HCT116 (cell line): Measurements from ENCODE around the gene ANO6.

Experiments
- CEBPB ChIP-seq: IDR thresholded peaks from 2 replicates; pipeline ENCODE4 v1.6.1; 2012; ENCODE audit warnings: low read depth
- CTCF ChIP-seq, 3 experiments: fragments of 200-600 bp in 1 of 3; sonication (generic) in 1 of 3; IDR thresholded peaks in 2 of 3; conservative IDR thresholded peaks in 1 of 3; 2 replicates each; pipeline ENCODE4 v1.5.1; 2012 to 2017; ENCODE audit warnings: low read depth in 2 of 3, low read length in 2 of 3, antibody characterized with exemption in 1 of 3, borderline replicate concordance in 1 of 3, control low read depth in 1 of 3, mild to moderate bottlenecking in 1 of 3, mixed read lengths in 1 of 3, mixed run types in 1 of 3, moderate library complexity in 1 of 3; ENCODE audit not compliant: insufficient read depth in 1 of 3
- EZH2 ChIP-seq: fragments of 200-600 bp; sonication (generic); IDR thresholded peaks from 2 replicates; pipeline ENCODE4 v1.6.1; 2017; ENCODE audit warnings: antibody characterized with exemption, mixed run types
- MAX ChIP-seq: IDR thresholded peaks from 2 replicates; pipeline ENCODE4 v1.6.1; 2012
- POLR2A ChIP-seq: IDR thresholded peaks from 2 replicates; pipeline ENCODE4 v1.7.0; 2011; ENCODE audit warnings: borderline replicate concordance; ENCODE audit not compliant: insufficient read depth, insufficient read length; ENCODE audit errors: extremely low read depth
- POLR2AphosphoS5 ChIP-seq: IDR thresholded peaks from 2 replicates; pipeline ENCODE4 v1.6.1; 2011; ENCODE audit warnings: mild to moderate bottlenecking, low read depth, low read length, moderate library complexity
- SIN3A ChIP-seq: IDR thresholded peaks from 2 replicates; pipeline ENCODE4 v1.6.1; 2012; ENCODE audit warnings: low read depth
- YY1 ChIP-seq: IDR thresholded peaks from 2 replicates; pipeline ENCODE4 v1.6.1; 2011; ENCODE audit warnings: low read length, low read depth, moderate library complexity, mild to moderate bottlenecking; ENCODE audit not compliant: insufficient replicate concordance; ENCODE audit errors: extremely low read depth

- TF ChIP-seq CTCF (IDR thresholded peaks at IDR 0.05 in 2 of 3, conservative IDR thresholded peaks at IDR 0.05 in 1 of 3; ENCODE audit: borderline replicate concordance in 1 of 3, insufficient read depth in 1 of 3, low read depth in 2 of 3, low read length in 2 of 3) (no peak), CEBPB (0 out of 2 replicates have a peak, but pooled peaks have one; percentile 17), POLR2AphosphoS5 (no peak), MAX (no peak), EZH2 (no peak), YY1 (no peak), SIN3A (no peak), POLR2A (no peak)
Measured at GRCh38 chr12:45260104-45260815, 44.4 kb downstream of the ANO6 start.
